B cell (primary cell): ENCODE data around the gene KRT75. TPM values are rescaled to one million over a fixed set of nuclear protein-coding genes. Genes with fewer than 3 reads are reported as not detected.

Source experiments
- ATAC-seq: fragments of 200-7000 bp; cut with Tn5 transposase; one replicate; pipeline ENCODE4 v1.10.0; 2021; ENCODE audit warnings: low read depth, mild to moderate bottlenecking, moderate number of reproducible peaks, moderate library complexity
- CTCF ChIA-PET: fragments of 350-600 bp; sonication (Branson Sonifier 250); formaldehyde crosslinking; loops from one replicate; lab custom pipeline; 2021; ENCODE audit warnings: antibody characterized with exemption, inconsistent platforms; lab: Charles Lee
- POLR2A ChIA-PET: fragments of 350-600 bp; sonication (Branson Sonifier 250); formaldehyde crosslinking; loops from one replicate; lab custom pipeline; 2021; ENCODE audit warnings: antibody characterized with exemption; lab: Charles Lee
- DNase-seq: peaks from one replicate; pipeline ENCODE4 v3.0.0; 2013
- H2AFZ ChIP-seq: 2 replicates; pipeline ENCODE4 v1.6.1; 2012; ENCODE audit warnings: mild to moderate bottlenecking, low read depth, low read length; ENCODE audit not compliant: insufficient read depth, poor library complexity, severe bottlenecking
- H3K27ac ChIP-seq, 2 donors: 1 replicate in 1 of 2; 2 replicates in 1 of 2; pipeline ENCODE4 v1.5.1; 2012 to 2013; ENCODE audit warnings: low read length in 2 of 2, mild to moderate bottlenecking in 2 of 2, moderate library complexity in 1 of 2
- H3K27me3 ChIP-seq, 4 experiments: fragments of 200-600 bp in 1 of 4; sonication (generic) in 1 of 4; replicated peaks in 1 of 4; 1 replicate in 2 of 4; 2 replicates in 2 of 4; pipeline versions ENCODE4 v1.6.1 to v1.7.0; 2013 to 2016; ENCODE audit warnings: low read length in 3 of 4, mild to moderate bottlenecking in 2 of 4, mixed read lengths in 1 of 4, moderate library complexity in 1 of 4; ENCODE audit not compliant: insufficient read depth in 4 of 4, control insufficient read depth in 3 of 4; ENCODE audit errors: control extremely low read depth in 1 of 4
- H3K36me3 ChIP-seq, 2 experiments: replicated peaks in 1 of 2; 1 replicate in 1 of 2; 2 replicates in 1 of 2; pipeline versions ENCODE4 v1.6.1 to v1.7.1; 2013; ENCODE audit warnings: low read length in 1 of 2; ENCODE audit not compliant: insufficient read depth in 2 of 2, control insufficient read depth in 1 of 2; ENCODE audit errors: control extremely low read depth in 1 of 2, extremely low read depth in 1 of 2
- H3K4me1 ChIP-seq, 2 donors: fragments of 200-600 bp in 1 of 2; sonication (generic) in 1 of 2; 1 replicate in 1 of 2; 2 replicates in 1 of 2; pipeline versions ENCODE4 v1.5.1 to v1.6.1; 2013 to 2017; ENCODE audit warnings: low read length in 2 of 2; ENCODE audit not compliant: control insufficient read depth in 2 of 2, insufficient read depth in 2 of 2
- H3K4me2 ChIP-seq: replicated peaks from 2 replicates; pipeline ENCODE3; 2012; ENCODE audit warnings: mild to moderate bottlenecking, low read depth, low read length; ENCODE audit not compliant: poor library complexity, severe bottlenecking
- H3K4me3 ChIP-seq, 5 experiments: fragments of 200-600 bp in 1 of 5; sonication (generic) in 1 of 5; 1 replicate in 3 of 5; 2 replicates in 2 of 5; pipeline versions ENCODE4 v1.5.1 to v1.7.0; 2011 to 2016; ENCODE audit warnings: low read length in 4 of 5, mild to moderate bottlenecking in 4 of 5, low read depth in 2 of 5, control low read depth in 1 of 5, moderate library complexity in 1 of 5; ENCODE audit not compliant: insufficient read depth in 1 of 5; ENCODE audit errors: control extremely low read depth in 1 of 5, extremely low read depth in 1 of 5
- H3K79me2 ChIP-seq: fragments of 200-600 bp; sonication (generic); one replicate; pipeline ENCODE4 v1.6.0; 2016; ENCODE audit warnings: low read length; ENCODE audit not compliant: control insufficient read depth, insufficient read depth
- H3K9ac ChIP-seq: fragments of 200-600 bp; sonication (generic); 2 replicates; pipeline ENCODE4 v1.6.1; 2017; ENCODE audit warnings: mild to moderate bottlenecking, low read length, moderate library complexity
- H3K9me3 ChIP-seq, 3 donors: one replicate each; pipeline versions ENCODE4 v1.6.1 to v1.7.1; 2013; ENCODE audit warnings: low read length in 2 of 3; ENCODE audit not compliant: control insufficient read depth in 2 of 3, insufficient read depth in 1 of 3; ENCODE audit errors: control extremely low read depth in 1 of 3
- H4K20me1 ChIP-seq: 2 replicates; pipeline ENCODE4 v1.6.0; 2012; ENCODE audit warnings: mild to moderate bottlenecking, low read length; ENCODE audit not compliant: insufficient read depth, control insufficient read depth, poor library complexity, severe bottlenecking
- H3K27ac Mint-ChIP-seq: one replicate; pipeline ENCODE4 v1.8.0; 2021; ENCODE audit warnings: mixed read lengths
- H3K27me3 Mint-ChIP-seq: one replicate; pipeline ENCODE4 v1.8.0; 2021; ENCODE audit warnings: mixed read lengths
- H3K4me1 Mint-ChIP-seq: one replicate; pipeline ENCODE4 v1.8.0; 2021; ENCODE audit warnings: mixed read lengths
- H3K4me3 Mint-ChIP-seq: one replicate; pipeline ENCODE4 v1.8.0; 2021; ENCODE audit warnings: mixed read lengths
- H3K9me3 Mint-ChIP-seq: one replicate; pipeline ENCODE4 v1.8.0; 2022; ENCODE audit warnings: mixed read lengths; ENCODE audit not compliant: insufficient read depth
- EZH2 ChIP-seq: IDR thresholded peaks from 2 replicates; pipeline ENCODE4 v1.6.1; 2012; ENCODE audit warnings: borderline replicate concordance, low read depth, mild to moderate bottlenecking, moderate library complexity, low read length; ENCODE audit not compliant: insufficient read depth, poor library complexity, severe bottlenecking
- WGBS: methylation state at CpG from one replicate; pipeline ENCODE4 v1.1.5; 2013; ENCODE audit warnings: missing lambda C conversion rate; ENCODE audit not compliant: insufficient coverage; 5-methylcytosine and 5-hydroxymethylcytosine counted together
- intact Hi-C: fragments of 100-400 bp; cut with micrococcal nuclease; formaldehyde crosslinking; loops from one replicate; pipeline ENCODE4 v1.10.0; 2022
- polyA plus RNA-seq: library from polyadenylated mRNA; depleted of rRNA; stranded (reverse); fragments of >200 nt; gene quantifications from 2 replicates; pipeline ENCODE4 v1.2.3, GENCODE V29; 2012
- total RNA-seq, 2 donors: library from RNA; stranded (reverse); fragments of 120-200 nt in 1 of 2; gene quantifications; 1 replicate in 1 of 2; 2 replicates in 1 of 2; pipeline versions ENCODE4 v1.2.3 to v1.2.4, GENCODE V29; 2013 to 2022
- TF ChIP-seq, protein P1 (sequence below): fragments of 200-600 bp; IDR thresholded peaks from one replicate; pipeline ENCODE4 v1.8.0; 2022; ENCODE audit warnings: antibody characterized with exemption, mild to moderate bottlenecking

Gene KRT75
- total and polyA plus RNA-seq, 2 donors (not counting 1 experiment from before 2014, with no cell fraction given): not detected

DNA sequence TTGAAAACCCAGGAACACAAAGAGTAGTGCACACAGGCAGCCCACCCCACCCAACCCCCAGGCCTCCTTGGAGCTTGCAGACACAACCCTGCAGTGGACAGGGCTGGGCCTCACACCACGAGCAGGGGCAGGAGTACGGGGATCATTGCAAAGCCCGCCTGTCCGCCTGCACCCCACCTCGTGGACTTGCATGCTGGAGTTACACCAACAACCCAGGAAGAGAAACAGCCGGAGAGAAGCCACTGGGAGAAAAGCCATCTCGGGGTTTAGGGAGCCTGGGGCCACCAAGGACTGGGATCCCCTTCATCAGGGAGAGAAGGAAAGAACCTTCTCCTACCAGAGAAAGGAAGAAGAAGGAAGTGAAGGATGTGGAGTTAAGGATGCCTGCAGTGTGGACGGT is 56.9 kb downstream of the KRT75 start:
- Histone ChIP-seq H3K27ac (no peak overlapping the region), H3K79me2 (no peaks in the 10 kb centered on the region), H3K4me2 (no peak overlapping the region), H3K27me3 (peaks cover 0 to 7% (median 1%) of the 10 kb centered on the region in 4 experiments), H2AFZ (no peak overlapping the region), H3K9me3 (no peaks in the 10 kb centered on the region), H3K4me1 (no peaks in the 10 kb centered on the region), H3K36me3 (no peaks in the 10 kb centered on the region), H4K20me1 (no peaks in the 10 kb centered on the region), H3K4me3 (no peak overlapping the region), H3K9ac (no peak overlapping the region)
- Mint-ChIP-seq H3K4me1 (no peaks in the 10 kb centered on the region), H3K27me3 (peaks cover 36% of the 10 kb centered on the region), H3K9me3 (peaks cover 3% of the 10 kb centered on the region), H3K27ac (no peak overlapping the region), H3K4me3 (no peak overlapping the region)
- TF ChIP-seq EZH2: no peak
- TF ChIP-seq, protein P1, sequence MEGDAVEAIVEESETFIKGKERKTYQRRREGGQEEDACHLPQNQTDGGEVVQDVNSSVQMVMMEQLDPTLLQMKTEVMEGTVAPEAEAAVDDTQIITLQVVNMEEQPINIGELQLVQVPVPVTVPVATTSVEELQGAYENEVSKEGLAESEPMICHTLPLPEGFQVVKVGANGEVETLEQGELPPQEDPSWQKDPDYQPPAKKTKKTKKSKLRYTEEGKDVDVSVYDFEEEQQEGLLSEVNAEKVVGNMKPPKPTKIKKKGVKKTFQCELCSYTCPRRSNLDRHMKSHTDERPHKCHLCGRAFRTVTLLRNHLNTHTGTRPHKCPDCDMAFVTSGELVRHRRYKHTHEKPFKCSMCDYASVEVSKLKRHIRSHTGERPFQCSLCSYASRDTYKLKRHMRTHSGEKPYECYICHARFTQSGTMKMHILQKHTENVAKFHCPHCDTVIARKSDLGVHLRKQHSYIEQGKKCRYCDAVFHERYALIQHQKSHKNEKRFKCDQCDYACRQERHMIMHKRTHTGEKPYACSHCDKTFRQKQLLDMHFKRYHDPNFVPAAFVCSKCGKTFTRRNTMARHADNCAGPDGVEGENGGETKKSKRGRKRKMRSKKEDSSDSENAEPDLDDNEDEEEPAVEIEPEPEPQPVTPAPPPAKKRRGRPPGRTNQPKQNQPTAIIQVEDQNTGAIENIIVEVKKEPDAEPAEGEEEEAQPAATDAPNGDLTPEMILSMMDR: no peak
- intact Hi-C loops: no loop called here
- no peak for DNase-seq
- ChIA-PET POLR2A (no interaction called here), CTCF (no interaction called here)
- 80% methylated on average over 5 of the region's 8 CpGs for WGBS
- ATAC-seq: no peak

Other genes starting within 250 kb of the KRT75 start
- not detected in 2 replicates for gene KRT80, start 242.4 kb downstream of the KRT75 start, total RNA-seq
- gene KRT80, start 242.4 kb downstream of the KRT75 start, polyA plus RNA-seq: not detected in 2 replicates
- not detected in 2 replicates for gene KRT7, start 201.1 kb downstream of the KRT75 start, total RNA-seq
- not detected in 2 replicates for gene KRT7, start 201.1 kb downstream of the KRT75 start, polyA plus RNA-seq
- not detected in 2 replicates for gene KRT86, start 159.7 kb downstream of the KRT75 start, total RNA-seq
- not detected in 2 replicates for gene KRT86, start 159.7 kb downstream of the KRT75 start, polyA plus RNA-seq
- gene KRT81, start 142.8 kb downstream of the KRT75 start, total RNA-seq: not detected in 2 replicates
- gene KRT81, start 142.8 kb downstream of the KRT75 start, polyA plus RNA-seq: not detected in 2 replicates
- gene KRT83, start 113.0 kb downstream of the KRT75 start, total RNA-seq: not detected in 2 replicates
- not detected in 2 replicates for gene KRT83, start 113.0 kb downstream of the KRT75 start, polyA plus RNA-seq
- not detected in 2 replicates for gene KRT85, start 66.9 kb downstream of the KRT75 start, total RNA-seq
- not detected in 2 replicates for gene KRT85, start 66.9 kb downstream of the KRT75 start, polyA plus RNA-seq
- gene KRT84, start 48.7 kb downstream of the KRT75 start, total RNA-seq: not detected in 2 replicates
- not detected in 2 replicates for gene KRT84, start 48.7 kb downstream of the KRT75 start, polyA plus RNA-seq
- gene KRT82, start 28.0 kb downstream of the KRT75 start, total RNA-seq: not detected in 2 replicates
- gene KRT82, start 28.0 kb downstream of the KRT75 start, polyA plus RNA-seq: not detected in 2 replicates
- gene KRT6B, start 17.8 kb upstream of the KRT75 start, total RNA-seq: not detected in 2 replicates
- not detected in 2 replicates for gene KRT6B, start 17.8 kb upstream of the KRT75 start, polyA plus RNA-seq
- gene KRT6C, start 39.4 kb upstream of the KRT75 start, total RNA-seq: not detected in 2 replicates
- not detected in 2 replicates for gene KRT6C, start 39.4 kb upstream of the KRT75 start, polyA plus RNA-seq
- not detected in 2 replicates for gene KRT6A, start 58.9 kb upstream of the KRT75 start, total RNA-seq
- gene KRT6A, start 58.9 kb upstream of the KRT75 start, polyA plus RNA-seq: not detected in 2 replicates
- not detected in 2 replicates for gene KRT5, start 86.0 kb upstream of the KRT75 start, total RNA-seq
- 0.19 TPM in 1 of 2 replicates, not detected in the other for gene KRT5, start 86.0 kb upstream of the KRT75 start, polyA plus RNA-seq
- gene KRT71, start 118.8 kb upstream of the KRT75 start, total RNA-seq: not detected in 2 replicates
- not detected in 2 replicates for gene KRT71, start 118.8 kb upstream of the KRT75 start, polyA plus RNA-seq
- gene KRT74, start 139.5 kb upstream of the KRT75 start, total RNA-seq: not detected in 2 replicates
- gene KRT74, start 139.5 kb upstream of the KRT75 start, polyA plus RNA-seq: not detected in 2 replicates
- gene KRT72, start 167.1 kb upstream of the KRT75 start, total RNA-seq: not detected in 2 replicates
- 0.04 and 0.49 TPM in 2 replicates for gene KRT72, start 167.1 kb upstream of the KRT75 start, polyA plus RNA-seq
- gene KRT73, start 184.2 kb upstream of the KRT75 start, total RNA-seq: not detected in 2 replicates
- 0.07 and 0.36 TPM in 2 replicates for gene KRT73, start 184.2 kb upstream of the KRT75 start, polyA plus RNA-seq
- gene KRT2, start 217.8 kb upstream of the KRT75 start, total RNA-seq: not detected in 2 replicates
- 0.04 TPM in 2 replicates for gene KRT2, start 217.8 kb upstream of the KRT75 start, polyA plus RNA-seq
- not detected in 2 replicates for gene KRT1, start 246.0 kb upstream of the KRT75 start, total RNA-seq
- 0.07 TPM in 1 of 2 replicates, not detected in the other for gene KRT1, start 246.0 kb upstream of the KRT75 start, polyA plus RNA-seq